ENCODE data around the gene ZNF277. TPM values are rescaled to one million over a fixed set of nuclear protein-coding genes. Genes with fewer than 3 reads are reported as not detected.
"Not testable (repeated sequence)": the region's sequence is repeated elsewhere in the genome, so short reads cannot be mapped to it uniquely, and the experiment has no call there.

The ZNF277 gene
- total RNA-seq, 1 experiment from 2014 or later, result 11.0 TPM

DNA sequence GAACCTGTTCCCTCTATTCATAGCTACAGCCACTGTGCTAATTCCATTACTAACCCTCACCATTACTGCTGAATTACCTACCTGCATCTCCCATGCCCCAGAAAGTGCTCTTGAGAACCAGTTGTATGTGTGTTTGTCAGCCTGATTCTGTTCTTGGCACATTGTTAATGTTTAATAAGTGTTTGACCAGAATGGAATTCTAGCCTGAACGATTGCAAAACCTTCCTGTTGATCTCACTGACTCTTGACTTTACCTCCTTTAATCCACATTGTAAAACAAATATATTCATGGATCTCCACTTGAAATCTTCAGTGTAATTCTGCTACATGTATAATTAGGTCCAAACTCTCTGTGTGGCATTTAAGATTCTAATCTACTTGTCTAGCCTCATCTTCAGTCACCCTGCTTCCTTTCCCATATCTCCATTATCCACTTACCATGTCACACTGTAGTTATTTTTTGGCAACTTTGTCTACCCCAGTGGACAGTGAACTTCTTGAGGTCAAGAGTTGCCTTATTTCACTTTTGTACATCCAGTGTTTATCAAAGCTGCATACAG is 4.9 kb downstream of the ZNF277 start:
- DNase-seq (ENCODE audit: low spot score), result peak; percentile 56

DNA sequence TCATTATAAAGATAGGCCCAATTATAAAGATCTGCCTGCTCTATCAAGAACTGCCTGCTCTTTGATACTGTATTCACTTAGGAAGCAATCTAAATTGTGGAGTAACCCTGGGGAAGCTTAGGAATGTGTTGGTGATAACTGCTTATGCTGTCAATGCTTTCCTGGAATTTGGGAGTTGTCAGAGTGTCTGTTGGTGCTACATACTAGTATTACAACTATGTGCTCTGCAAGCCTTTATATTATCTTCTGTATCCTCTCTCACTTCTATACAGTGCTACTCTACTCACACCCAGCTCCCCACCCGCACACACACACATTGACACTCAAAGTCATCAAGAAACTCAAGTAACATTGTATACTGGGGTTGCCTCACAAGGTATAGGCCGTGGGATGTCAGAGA is 6.1 kb downstream of the ZNF277 start:
- DNase-seq (ENCODE audit: low spot score), result no peak

DNA sequence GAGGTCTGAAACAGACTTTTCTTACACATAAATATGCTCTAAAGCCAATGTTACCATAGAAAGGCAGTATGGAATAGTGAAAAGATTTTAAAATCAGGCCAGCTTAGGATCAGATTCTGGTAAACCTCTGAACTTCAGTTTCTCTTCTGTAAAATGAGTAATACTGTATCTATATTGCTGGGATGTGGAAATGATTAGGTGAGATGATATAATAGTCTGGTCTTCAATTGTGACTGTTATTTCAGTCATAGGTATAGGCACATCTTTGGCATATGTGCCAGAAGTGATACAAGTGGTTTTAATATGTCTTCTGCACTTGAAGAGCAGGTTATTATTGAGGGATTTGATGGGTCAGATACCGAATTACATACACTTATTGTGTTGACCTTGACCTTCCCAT is 7.2 kb downstream of the ZNF277 start:
- DNase-seq (ENCODE audit: low spot score), result no peak

DNA sequence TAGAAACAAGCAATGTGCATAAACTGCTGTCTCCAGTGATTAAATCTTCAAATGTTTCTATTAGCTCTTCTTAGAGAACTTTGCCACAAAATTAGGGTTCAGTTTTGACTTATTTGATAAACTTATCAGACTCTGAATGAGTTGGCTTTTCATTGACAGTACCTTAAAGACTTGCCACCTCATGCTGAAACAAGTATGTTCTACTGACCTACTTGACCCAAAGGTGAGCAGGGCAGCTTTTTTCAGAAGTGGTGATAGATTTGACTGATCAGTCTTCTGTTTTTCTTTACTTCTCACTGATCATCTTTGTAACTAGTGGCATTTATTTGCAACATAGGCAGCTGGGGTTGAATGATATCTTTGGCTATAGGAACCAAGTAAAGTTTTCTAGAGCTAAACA is 7.8 kb downstream of the ZNF277 start:
- DNase-seq (ENCODE audit: low spot score), result no peak

DNA sequence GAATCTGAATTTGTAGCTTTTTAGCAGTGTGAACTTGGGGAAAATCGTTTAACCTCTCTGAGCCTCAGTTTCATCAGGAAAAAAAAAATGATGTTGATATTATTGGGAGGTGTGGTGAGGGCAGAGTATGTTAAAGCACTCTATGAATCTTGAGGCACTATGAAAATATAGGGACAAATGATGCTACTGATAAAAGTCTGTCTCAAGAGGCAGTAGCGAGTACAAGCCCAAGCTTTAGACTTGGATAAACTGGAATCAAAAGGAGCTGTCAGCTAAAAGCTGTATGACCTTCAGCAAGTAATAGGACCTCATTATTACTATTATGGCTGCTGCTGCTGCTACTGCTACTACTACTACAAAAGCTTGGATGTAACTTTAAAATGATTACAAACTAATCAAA is 8.4 kb downstream of the ZNF277 start:
- no peak for DNase-seq (ENCODE audit: low spot score)

DNA sequence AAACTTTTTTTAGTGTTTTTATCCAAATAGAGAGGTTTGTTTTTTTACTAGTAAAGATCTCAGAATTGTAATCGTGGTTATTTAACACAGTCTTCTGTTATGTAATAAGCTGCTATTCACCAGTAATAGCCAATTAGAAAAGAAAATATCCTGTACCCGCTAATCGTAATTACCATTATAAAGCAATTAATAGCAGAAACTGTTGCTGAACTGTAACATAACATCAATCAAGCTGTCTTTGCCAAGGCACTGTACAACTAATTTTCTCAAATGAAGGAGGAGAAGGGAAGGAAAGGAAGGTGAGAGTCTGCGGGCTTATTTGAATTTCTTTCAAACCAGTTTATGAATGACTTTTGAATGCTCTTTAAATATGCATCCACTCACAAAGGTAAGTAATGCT is 9.3 kb downstream of the ZNF277 start:
- no peak for DNase-seq (ENCODE audit: low spot score)

DNA sequence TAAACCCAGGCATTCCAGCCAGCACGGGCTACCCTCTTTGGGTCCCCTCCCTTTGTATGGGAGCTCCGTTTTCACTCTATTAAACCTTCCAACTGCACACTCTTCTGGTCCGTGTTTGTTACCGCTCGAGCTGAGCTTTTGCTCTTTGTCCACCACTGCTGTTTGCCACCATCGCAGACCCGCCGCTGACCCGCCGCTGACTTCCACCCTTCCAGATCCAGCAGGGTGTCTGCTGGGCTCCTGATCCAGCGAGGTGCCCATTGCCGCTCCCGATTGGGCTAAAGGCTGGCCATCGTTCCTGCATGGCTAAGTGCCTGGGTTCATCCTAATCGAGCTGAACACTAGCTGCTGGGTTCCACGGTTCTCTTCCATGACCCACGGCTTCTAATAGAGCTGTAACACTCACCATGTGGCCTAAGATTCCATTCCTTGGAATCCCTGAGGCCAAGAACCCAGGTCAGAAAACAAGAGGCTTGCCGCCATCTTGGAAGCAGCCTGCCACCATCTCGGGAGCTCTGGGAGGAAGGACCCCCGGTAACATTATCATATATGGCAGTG is 14.5 kb downstream of the ZNF277 start:
- DNase-seq (ENCODE audit: low spot score), result no peak

DNA sequence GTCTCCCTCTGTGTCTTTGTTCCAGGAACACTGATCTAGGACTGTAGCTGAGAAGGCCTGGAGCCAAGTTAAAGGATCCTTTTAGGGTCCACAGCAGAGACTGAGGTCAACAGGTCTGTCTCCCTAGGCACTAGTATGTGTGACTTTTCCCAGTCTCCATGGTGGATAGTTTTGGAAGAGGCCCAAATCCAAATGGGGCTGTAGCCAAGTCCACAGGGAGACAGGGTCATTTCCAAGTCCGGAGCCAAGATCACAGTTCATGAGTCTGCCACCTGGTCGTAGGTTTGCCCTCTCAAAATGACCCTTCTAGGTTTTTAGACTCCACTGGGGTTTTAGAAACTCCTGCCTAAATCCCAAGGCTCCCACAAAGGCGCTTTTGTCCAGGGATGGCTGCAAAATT is 16.8 kb downstream of the ZNF277 start:
- no peak for DNase-seq (ENCODE audit: low spot score)

DNA sequence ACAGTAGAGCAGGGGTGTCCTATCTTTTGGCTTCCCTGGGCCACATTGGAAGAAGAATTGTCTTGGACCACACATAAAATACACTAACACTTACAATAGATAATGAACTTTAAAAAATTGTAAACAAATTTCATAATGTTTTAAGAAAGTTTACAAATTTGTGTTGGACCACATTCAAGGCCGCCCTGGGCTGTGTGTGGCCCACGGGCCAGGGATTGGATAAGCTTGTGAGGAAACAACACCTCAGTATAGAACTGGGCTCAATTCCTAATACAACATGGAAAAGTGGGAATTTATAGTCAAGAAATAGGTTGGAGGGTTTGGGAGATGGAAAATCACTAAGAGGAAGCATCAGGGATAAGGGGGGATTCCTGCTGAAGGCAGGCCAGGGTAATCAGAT is 17.7 kb downstream of the ZNF277 start:
- DNase-seq (ENCODE audit: low spot score), result no peak

DNA sequence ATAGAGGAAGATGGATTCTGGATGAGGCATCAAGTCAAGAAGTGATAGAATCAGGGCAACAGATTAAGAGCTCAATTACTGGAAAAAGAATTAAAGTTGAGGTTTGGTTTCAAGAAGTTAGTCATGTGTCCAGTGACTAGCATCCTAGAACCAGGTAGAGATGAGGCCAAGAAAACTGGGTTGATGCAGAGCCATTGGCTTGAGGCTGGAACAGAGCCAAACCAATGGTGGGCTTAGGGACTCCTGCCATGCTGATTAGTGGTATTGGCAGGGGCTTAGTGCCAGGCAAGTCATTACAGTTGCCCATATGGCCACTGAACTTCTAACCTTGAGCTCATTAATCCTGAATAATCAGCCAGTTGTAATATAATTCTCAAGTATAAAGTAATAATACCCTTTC is 18.5 kb downstream of the ZNF277 start:
- no peak for DNase-seq (ENCODE audit: low spot score)

DNA sequence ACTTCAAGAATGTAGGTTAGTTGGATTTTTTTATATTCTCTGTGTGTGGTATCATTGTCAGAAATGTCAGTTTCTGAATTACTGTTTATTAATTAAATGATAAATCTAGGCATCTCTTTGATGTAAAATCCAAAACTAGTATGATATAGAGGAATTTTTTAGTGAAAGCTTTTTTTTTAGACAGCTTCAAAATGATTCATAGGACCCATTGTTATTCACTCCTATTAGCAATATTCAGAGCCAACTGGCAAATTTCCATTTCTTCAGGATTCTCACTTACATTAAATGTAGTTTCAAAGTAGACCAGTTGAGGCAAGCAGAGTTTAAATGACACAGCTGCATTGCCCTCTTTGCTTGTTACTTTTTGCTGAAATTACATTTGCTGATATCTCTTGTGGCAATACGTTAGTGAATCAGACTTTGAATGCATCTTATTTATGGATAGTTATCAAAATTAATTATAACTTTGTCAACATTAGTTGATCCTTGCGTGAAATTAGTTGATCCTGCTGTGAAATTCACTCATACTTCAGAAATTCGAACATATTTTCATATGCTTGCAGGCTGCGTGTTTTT is 20.3 kb downstream of the ZNF277 start:
- no peak for DNase-seq (ENCODE audit: low spot score)

DNA sequence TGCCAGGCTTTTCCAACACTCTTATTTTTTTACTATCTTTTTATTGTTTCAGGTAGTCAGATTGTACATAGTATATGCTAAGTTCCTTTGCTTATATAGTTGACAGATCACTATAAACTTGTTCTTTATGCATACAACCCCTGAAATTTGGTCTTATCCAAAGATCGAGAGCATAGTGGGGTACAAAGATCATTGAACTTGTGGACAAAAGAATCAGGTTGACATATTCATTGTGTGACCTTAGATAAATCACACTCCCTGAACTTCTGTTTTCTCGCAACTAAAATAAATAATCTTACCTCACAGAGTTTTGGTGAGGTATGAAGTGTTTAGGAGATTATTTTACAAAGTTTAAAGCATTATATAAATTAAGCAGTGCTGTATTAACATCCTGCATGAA is 22.1 kb downstream of the ZNF277 start:
- DNase-seq (ENCODE audit: low spot score), result no peak

DNA sequence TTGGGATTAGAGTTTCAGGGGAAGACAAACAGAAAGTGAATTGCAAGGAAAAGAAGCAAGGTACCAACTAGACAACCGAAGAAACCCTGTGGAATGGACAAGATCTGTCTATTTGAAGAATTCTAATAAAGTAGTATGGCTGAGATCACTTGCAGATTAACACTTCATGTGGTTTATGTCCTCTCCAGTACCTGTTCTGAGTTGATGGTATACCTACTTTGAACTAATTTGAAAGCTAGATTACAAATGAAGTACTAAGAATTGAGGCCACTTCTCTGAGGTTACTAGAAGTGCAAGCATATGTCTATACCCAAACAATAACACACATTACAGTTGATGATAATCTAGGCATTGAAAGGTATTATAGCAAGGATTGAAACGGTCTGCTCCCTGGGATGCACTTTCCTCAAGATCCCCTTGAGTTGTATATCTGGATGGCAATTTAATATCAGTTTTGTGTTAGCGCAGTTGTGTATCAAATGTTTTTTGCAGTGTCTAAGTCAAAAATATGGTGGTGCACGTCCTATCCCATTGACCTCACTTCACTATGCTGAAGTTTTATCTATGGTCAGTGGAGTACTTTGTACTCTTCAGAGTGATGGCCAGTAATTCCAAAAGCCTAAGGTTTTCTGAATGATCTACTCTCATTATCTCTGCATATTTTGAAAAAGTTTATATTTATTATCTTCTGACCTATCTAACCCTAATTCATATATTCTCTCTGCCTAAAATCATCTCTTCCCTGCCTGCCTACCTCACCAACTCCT is 25.9 kb downstream of the ZNF277 start:
- DNase-seq (ENCODE audit: low spot score), result no peak

DNA sequence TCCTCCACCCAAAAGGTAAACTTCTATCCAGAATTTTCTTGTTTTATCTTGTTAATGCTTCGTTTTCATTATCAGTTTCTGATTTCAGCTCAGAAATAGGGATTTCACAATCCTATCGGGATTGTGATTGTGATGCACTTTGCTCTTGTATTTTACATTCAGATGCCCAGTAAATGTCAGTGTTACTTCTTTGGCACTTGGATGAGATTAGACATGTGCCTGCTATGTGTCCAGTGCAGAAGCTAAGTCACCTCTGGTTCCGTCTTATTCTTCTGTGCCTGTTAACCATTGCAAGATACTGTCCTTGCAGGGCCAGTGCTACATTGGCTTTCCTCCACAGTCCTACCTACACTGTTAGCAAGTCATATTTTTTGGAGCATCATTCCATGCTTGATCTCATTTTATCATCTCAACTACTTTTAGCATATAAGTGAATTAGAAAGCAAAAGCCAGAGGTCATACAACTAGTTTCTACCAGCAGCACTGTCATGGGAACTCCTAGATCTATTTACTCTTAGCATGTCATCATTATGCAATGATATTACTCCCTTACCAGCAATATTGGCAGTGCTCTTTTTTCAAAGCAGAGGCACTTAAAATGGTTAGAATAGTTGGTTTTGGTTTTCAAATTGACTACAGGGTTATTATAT is 26.7 kb downstream of the ZNF277 start:
- DNase-seq (ENCODE audit: low spot score), result no peak

DNA sequence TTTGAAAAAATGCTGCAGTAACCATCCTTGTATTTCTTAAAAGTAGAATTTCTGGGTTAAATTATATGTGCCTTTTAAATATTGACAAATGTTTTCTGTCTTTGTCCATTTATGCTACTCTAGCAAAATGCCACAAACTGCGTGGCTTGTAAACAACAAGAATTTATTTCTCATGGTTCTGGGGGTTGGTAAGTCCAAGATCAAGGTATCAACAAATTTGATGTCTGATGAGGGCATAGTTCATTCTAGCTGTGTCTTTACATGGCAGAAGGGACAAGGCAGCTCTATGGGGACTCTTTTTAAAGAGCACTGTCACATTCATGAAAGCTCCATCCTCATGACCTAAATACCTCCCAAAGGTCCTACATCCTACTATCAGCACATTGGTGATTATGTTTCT is 27.7 kb downstream of the ZNF277 start:
- no peak for DNase-seq (ENCODE audit: low spot score)

DNA sequence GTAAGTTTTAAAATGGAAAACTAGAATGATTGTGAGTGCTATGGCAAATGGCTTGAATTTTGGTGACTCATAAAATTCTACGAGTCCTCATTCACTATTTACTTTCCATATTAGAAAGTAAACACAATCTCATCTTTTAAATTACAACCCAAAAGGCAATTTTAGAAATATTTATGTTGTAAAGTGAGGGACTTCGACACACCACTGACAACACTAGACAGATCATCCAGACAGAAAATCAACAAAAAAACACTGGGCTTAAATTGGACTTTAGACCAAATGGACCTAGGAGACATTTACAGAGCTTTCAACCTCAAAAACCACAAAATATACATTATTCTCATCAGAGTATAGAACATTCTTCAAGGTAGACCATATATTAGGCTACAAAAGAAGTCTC is 30.1 kb downstream of the ZNF277 start:
- no peak for DNase-seq (ENCODE audit: low spot score)

DNA sequence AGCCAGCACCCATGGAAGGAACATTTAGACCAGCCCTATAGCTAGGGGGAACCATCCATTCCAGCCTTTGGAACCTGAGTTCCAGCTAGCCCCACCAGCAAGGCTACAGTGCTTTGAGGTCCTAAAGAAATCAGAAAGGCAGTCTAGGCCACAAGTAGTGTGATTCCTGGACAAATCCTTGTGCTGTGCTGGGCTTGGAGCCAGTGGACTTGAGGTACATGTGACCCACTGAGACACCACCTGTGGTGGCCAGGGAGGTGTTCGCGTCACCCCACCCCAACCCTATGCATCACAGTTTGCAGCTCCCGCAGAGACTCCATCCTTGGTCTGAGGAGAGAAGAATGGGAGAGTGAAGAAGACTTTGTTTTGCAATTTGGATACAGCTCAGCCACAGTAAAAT is 31.8 kb downstream of the ZNF277 start:
- no peak for DNase-seq (ENCODE audit: low spot score)

DNA sequence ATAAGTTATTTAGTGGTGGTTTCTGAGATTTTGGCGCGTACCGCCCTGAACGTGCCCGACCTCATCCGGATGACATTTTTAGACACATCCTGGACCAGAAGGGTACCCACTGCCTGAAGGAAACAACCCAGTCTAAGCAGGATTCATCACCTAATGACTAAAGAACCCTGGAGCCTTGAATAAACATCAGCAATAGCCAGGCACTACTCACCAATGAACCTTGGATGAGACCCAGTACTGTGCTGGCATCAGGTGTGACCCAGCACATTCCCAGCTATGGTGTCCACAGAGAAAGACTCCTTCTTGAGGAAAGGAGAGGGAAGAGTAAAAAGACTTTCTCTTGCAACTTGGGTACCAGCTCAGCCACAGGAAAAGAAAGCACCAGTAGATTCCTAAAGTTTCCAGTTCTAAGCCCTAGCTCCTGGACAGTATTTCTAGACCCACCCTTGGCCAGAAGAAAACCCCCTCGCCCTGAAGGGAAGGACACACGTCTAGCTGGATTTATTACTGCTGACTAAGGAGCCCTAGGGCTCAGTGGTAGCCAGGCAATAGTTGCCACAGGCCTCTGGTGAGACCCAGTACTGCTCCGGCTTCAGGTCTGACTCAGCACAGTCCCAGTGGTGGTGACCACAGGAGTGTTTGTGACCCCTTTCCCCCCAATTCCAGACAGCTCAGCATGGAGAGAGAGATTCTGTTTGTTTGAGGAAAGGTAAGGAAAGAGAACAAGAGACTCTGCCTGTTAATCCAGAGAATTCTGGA is 32.5 kb downstream of the ZNF277 start:
- no peak for DNase-seq (ENCODE audit: low spot score)

DNA sequence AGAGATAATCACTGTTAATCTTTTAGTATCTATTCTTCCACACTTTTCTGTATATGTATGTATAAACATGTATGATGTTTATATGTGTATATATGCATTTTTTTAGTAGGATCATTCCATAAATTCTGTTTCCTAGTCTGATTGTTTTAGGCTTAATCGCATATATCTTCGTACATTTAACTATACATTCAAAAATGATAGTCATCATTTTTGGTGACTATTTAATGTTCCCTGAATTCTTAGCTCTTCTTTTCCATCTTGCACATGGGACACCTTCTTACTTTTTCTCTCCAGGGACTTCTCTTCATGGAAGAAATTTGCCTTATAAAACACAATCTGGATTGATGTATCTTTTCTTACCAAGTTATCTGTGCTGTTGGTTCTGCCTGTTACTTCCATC is 42.1 kb downstream of the ZNF277 start:
- no peak for DNase-seq (ENCODE audit: low spot score)

DNA sequence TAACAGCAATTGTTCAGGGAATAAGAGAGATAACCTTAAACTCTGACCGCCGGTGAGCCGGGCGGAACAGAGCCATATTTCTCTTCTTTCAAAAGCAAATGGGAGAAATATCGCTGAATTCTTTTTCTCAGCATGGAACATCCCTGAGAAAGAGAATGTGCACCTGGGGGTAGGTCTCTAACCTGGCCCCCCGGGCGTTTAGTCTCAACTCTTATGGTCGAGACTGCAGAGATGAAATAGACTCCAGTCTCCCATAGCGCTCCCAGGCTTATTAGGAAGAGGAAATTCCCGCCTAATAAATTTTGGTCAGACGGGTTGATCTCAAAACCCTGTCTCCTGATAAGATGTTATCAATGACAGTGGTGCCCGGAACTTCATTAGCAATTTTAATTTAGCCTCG is 43.5 kb downstream of the ZNF277 start:
- DNase-seq (ENCODE audit: low spot score), result not testable (repeated sequence)

DNA sequence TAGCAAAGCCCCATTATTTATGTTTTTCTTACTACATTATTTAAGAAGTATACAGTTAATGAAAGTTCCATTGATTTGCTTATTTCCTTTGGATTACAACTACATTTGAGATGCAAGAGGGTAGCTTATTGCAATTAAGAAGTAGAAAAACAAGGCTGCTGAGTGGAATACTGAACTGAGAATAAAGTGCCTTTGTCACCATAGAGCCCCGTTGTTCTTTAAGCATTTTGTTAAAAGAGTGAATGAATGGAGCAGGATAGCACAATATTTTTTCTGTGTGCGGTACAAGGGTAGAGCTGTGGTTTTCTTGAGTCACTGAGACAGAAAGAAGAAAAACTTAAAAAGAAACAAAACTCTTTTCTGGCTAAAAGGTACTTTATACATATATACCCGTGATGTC is 45.6 kb downstream of the ZNF277 start:
- no peak for DNase-seq (ENCODE audit: low spot score)

DNA sequence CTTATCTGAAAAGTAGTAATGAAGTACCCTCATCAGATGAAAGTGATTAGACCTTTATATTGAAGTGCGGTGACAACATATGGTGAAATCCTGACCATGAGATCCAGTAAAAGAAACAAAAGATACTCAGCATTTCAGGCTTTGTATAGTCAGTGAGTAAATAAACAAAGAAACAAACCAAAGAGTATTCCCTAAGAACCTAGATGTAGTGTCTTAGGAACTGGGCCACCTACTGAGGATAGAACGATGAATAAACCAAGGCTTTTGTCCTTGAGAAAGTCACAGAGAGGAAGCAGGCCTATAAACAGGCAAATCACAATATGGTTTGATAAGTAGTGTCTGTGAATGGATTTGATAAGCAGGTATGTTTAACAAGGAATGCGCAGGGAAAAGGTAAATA is 46.2 kb downstream of the ZNF277 start:
- no peak for DNase-seq (ENCODE audit: low spot score)
